Right atrium auricular region (tissue), 2 donors: ENCODE data around the gene TREM1. TPM values are rescaled to one million over a fixed set of nuclear protein-coding genes. Genes with fewer than 3 reads are reported as not detected.

Experiments used
- DNase-seq: peaks from one replicate; pipeline ENCODE4 v3.0.0-alpha.2; 2019; ENCODE audit warnings: low spot score
- H3K27ac ChIP-seq, 2 donors: fragments of 200-600 bp; sonication (generic); 1 replicate in 1 of 2; 2 replicates in 1 of 2; pipeline ENCODE4 v1.5.1; 2016 to 2019
- H3K27me3 ChIP-seq, 2 donors: fragments of 200-600 bp; sonication (generic); one replicate each; pipeline versions ENCODE4 v1.5.1 to v1.6.0; 2017 to 2019
- H3K36me3 ChIP-seq: fragments of 200-600 bp; sonication (generic); one replicate; pipeline ENCODE4 v1.5.1; 2016
- H3K4me1 ChIP-seq, 2 donors: fragments of 200-600 bp; sonication (generic); one replicate each; pipeline versions ENCODE4 v1.5.1 to v1.6.0; 2017 to 2019
- H3K4me3 ChIP-seq, 2 donors: fragments of 200-600 bp; sonication (generic); 1 replicate in 1 of 2; 2 replicates in 1 of 2; pipeline ENCODE4 v1.5.1; 2017 to 2019; ENCODE audit warnings: mild to moderate bottlenecking in 1 of 2, moderate library complexity in 1 of 2
- H3K9me3 ChIP-seq, 2 donors: fragments of 200-600 bp; sonication (generic); one replicate each; pipeline ENCODE4 v1.5.1; 2019
- CTCF ChIP-seq, 2 donors: fragments of 200-600 bp; sonication (generic); IDR thresholded peaks; one replicate each; pipeline ENCODE4 v1.5.1; 2019; ENCODE audit warnings: antibody characterized with exemption in 2 of 2
- total RNA-seq, 2 donors: library from RNA; depleted of rRNA; stranded (reverse); fragments of >200 nt; gene quantifications; one replicate each; pipeline ENCODE4 v1.1.0, GENCODE V29; 2016

TREM1 gene
- total RNA-seq, 2 donors from 2014 or later, result 2.9 TPM; not detected in 1

GRCh38 chr6:41266541-41266940, 19.9 kb downstream of the TREM1 start:
- DNase-seq, result no peak
- H3K4me3 ChIP-seq, result no peak overlapping the region
- H3K36me3 ChIP-seq, result no peaks in the 10 kb centered on the region

GRCh38 chr6:41263267-41263666, 23.2 kb downstream of the TREM1 start:
- peaks cover 0 to 39% of the 10 kb centered on the region in 2 donors for H3K9me3 ChIP-seq

More at GRCh38 chr6:41266541-41266940, 19.9 kb downstream of the TREM1 start:
- no peak for TF ChIP-seq CTCF (IDR thresholded peaks at IDR 0.05)
- Histone ChIP-seq H3K4me1 (no peaks in the 10 kb centered on the region), H3K27ac (no peak overlapping the region), H3K9me3 (peaks cover 0 to 22% of the 10 kb centered on the region in 2 donors), H3K27me3 (no peaks in the 10 kb centered on the region)

GRCh38 chr6:41262401-41262800, 24.1 kb downstream of the TREM1 start:
- no peaks in the 10 kb centered on the region for H3K27me3 ChIP-seq
- no peaks in the 10 kb centered on the region for H3K36me3 ChIP-seq
- H3K27ac ChIP-seq, result no peak overlapping the region
- no peak for DNase-seq
- H3K4me1 ChIP-seq, result no peaks in the 10 kb centered on the region
- H3K9me3 ChIP-seq, result peaks cover 0 to 39% of the 10 kb centered on the region in 2 donors
- no peak for TF ChIP-seq CTCF (IDR thresholded peaks at IDR 0.05)
- no peak overlapping the region for H3K4me3 ChIP-seq

More at GRCh38 chr6:41263267-41263666, 23.2 kb downstream of the TREM1 start:
- H3K27me3 ChIP-seq, result no peaks in the 10 kb centered on the region
- H3K4me3 ChIP-seq, result no peak overlapping the region
- H3K4me1 ChIP-seq, result no peaks in the 10 kb centered on the region
- DNase-seq, result no peak
- TF ChIP-seq CTCF (IDR thresholded peaks at IDR 0.05), result no peak
- no peaks in the 10 kb centered on the region for H3K36me3 ChIP-seq
- no peak overlapping the region for H3K27ac ChIP-seq

GRCh38 chr6:41258196-41258493, 28.3 kb downstream of the TREM1 start:
- DNase-seq, result no peak
- H3K4me1 ChIP-seq, result no peaks in the 10 kb centered on the region
- H3K9me3 ChIP-seq, result peaks cover 0 to 34% of the 10 kb centered on the region in 2 donors
- H3K36me3 ChIP-seq, result no peaks in the 10 kb centered on the region
- no peak overlapping the region for H3K27ac ChIP-seq
- H3K4me3 ChIP-seq, result no peak overlapping the region
- no peaks in the 10 kb centered on the region for H3K27me3 ChIP-seq
- no peak for TF ChIP-seq CTCF (IDR thresholded peaks at IDR 0.05)

GRCh38 chr6:41257369-41258195, 28.9 kb downstream of the TREM1 start:
- Histone ChIP-seq H3K4me3 (no peak overlapping the region), H3K27me3 (no peaks in the 10 kb centered on the region), H3K27ac (no peak overlapping the region), H3K36me3 (no peaks in the 10 kb centered on the region), H3K4me1 (no peaks in the 10 kb centered on the region), H3K9me3 (peaks cover 0 to 28% of the 10 kb centered on the region in 2 donors)
- DNase-seq, result no peak
- no peak for TF ChIP-seq CTCF (IDR thresholded peaks at IDR 0.05)

GRCh38 chr6:41256383-41256782, 30.1 kb downstream of the TREM1 start:
- Histone ChIP-seq H3K4me3 (no peak overlapping the region), H3K27ac (no peak overlapping the region), H3K36me3 (no peaks in the 10 kb centered on the region), H3K9me3 (peaks cover 0 to 16% of the 10 kb centered on the region in 2 donors), H3K27me3 (no peaks in the 10 kb centered on the region), H3K4me1 (no peaks in the 10 kb centered on the region)
- no peak for DNase-seq
- no peak for TF ChIP-seq CTCF (IDR thresholded peaks at IDR 0.05)
